Measurements from ENCODE around the gene PELO. TPM values are rescaled to one million over a fixed set of nuclear protein-coding genes. Genes with fewer than 3 reads are reported as not detected.

Gene PELO
- polyA plus RNA-seq, 2 of the 4 experiments (the other 2 are of a cell fraction) = 15.6 to 20.1 TPM

- H3K27ac ChIP-seq = no peak overlapping the region
- H3K4me1 ChIP-seq = peaks cover 7% of the 10 kb centered on the region; the same call in 2 of the 3 replicates
- 38% methylated on average over 1 of the region's 1 CpG for WGBS (ENCODE audit: missing lambda C conversion rate)
- ChIA-PET POLR2A (no interaction called here), CTCF (interaction anchor here (1.1 to 1.6 kb wide), 2 partner anchors 9 to 137 kb away, joined by 3 to 4 read pairs; partner anchors contain the start of genes ITGA1 and PELO)
- DNase-seq (ENCODE audit: low read depth in 1 of 2, low spot score in 1 of 2) = no peak
- no peak overlapping the region for H3K4me3 ChIP-seq
- H3K4me2 ChIP-seq = no peak overlapping the region
- FAIRE-seq = no peak
- ATAC-seq = no peak
- no peak for TF ChIP-seq CBX8 (IDR thresholded peaks at IDR 0.05)
- TF ChIP-seq MAFK (IDR thresholded peaks at IDR 0.05; ENCODE audit: partially characterized antibody) = no peak
- no peak for TF ChIP-seq CEBPB (IDR thresholded peaks at IDR 0.05)
- TF ChIP-seq RARB (CRISPR knock-in tag; IDR thresholded peaks at IDR 0.05) = no peak
- TF ChIP-seq, protein P1, sequence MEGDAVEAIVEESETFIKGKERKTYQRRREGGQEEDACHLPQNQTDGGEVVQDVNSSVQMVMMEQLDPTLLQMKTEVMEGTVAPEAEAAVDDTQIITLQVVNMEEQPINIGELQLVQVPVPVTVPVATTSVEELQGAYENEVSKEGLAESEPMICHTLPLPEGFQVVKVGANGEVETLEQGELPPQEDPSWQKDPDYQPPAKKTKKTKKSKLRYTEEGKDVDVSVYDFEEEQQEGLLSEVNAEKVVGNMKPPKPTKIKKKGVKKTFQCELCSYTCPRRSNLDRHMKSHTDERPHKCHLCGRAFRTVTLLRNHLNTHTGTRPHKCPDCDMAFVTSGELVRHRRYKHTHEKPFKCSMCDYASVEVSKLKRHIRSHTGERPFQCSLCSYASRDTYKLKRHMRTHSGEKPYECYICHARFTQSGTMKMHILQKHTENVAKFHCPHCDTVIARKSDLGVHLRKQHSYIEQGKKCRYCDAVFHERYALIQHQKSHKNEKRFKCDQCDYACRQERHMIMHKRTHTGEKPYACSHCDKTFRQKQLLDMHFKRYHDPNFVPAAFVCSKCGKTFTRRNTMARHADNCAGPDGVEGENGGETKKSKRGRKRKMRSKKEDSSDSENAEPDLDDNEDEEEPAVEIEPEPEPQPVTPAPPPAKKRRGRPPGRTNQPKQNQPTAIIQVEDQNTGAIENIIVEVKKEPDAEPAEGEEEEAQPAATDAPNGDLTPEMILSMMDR (IDR thresholded peaks at IDR 0.05) = no peak
- TF ChIP-seq RAD21 (conservative IDR thresholded peaks at IDR 0.05 in 1 of 2, IDR thresholded peaks at IDR 0.05 in 1 of 2) = no peak
- TF ChIP-seq ZFP36 (IDR thresholded peaks at IDR 0.05; ENCODE audit: borderline replicate concordance, partially characterized antibody) = no peak
- TF ChIP-seq SREBF2 (IDR thresholded peaks at IDR 0.05) = no peak
- TF ChIP-seq NR3C1 (IDR thresholded peaks at IDR 0.05) = no peak
- TF ChIP-seq POLR2A (IDR thresholded peaks at IDR 0.05; ENCODE audit: low read length) = no peak
- TF ChIP-seq TP53 (CRISPR knock-in tag; IDR thresholded peaks at IDR 0.05) = no peak
- TF ChIP-seq HES2 (IDR thresholded peaks at IDR 0.05) = no peak
- no peak for TF ChIP-seq HOXB13 (CRISPR knock-in tag; IDR thresholded peaks at IDR 0.05; ENCODE audit: low read depth)
- TF ChIP-seq HEYL (CRISPR knock-in tag; IDR thresholded peaks at IDR 0.05) = no peak
- no peak for TF ChIP-seq FOXS1 (CRISPR knock-in tag; IDR thresholded peaks at IDR 0.05)
- H3K9me3 ChIP-seq = no peaks in the 10 kb centered on the region
Measured at GRCh38 chr5:52778781-52779180, 8.9 kb upstream of the PELO start.

GRCh38 chr5:52779213-52779612, 8.5 kb upstream of the PELO start:
- Histone ChIP-seq H3K4me2 (no peak overlapping the region), H3K9me3 (no peaks in the 10 kb centered on the region), H3K4me3 (no peak overlapping the region), H3K27ac (no peak overlapping the region), H3K4me1 (peaks cover 12% of the 10 kb centered on the region; the same call in 2 of the 3 replicates)
- FAIRE-seq = no peak
- CTCF ChIA-PET = interaction anchor here (1.1 to 1.6 kb wide), 2 partner anchors 9 to 136 kb away, joined by 3 to 4 read pairs; partner anchors contain the start of genes ITGA1 and PELO
- ATAC-seq = no peak
- TF ChIP-seq HMGXB4 (CRISPR knock-in tag; IDR thresholded peaks at IDR 0.05; ENCODE audit: borderline replicate concordance) (no peak), ZNF302 (CRISPR knock-in tag; IDR thresholded peaks at IDR 0.05) (no peak), SMC3 (IDR thresholded peaks at IDR 0.05) (no peak)
- POLR2A ChIA-PET = no interaction called here
- DNase-seq (ENCODE audit: low read depth in 1 of 2, low spot score in 1 of 2) = no peak

GRCh38 chr5:52783226-52783959, 4.3 kb upstream of the PELO start:
- DNase-seq (ENCODE audit: low read depth in 1 of 2, low spot score in 1 of 2) (no peak), ATAC-seq (no peak)

More at GRCh38 chr5:52783226-52783959, 4.3 kb upstream of the PELO start:
- POLR2A ChIA-PET = no interaction called here
- H3K27ac ChIP-seq = no peak overlapping the region
- H3K4me3 ChIP-seq = no peak overlapping the region
- TF ChIP-seq POLR2A (IDR thresholded peaks at IDR 0.05; ENCODE audit: low read length) = no peak
- peak; percentile 10; a peak in 1 of 4 replicates for TF ChIP-seq CEBPB (IDR thresholded peaks at IDR 0.05)
- no peak for TF ChIP-seq EP300 (IDR thresholded peaks at IDR 0.05)
- FAIRE-seq = no peak
- CTCF ChIA-PET = no interaction called here
- no peaks in the 10 kb centered on the region for H3K9me3 ChIP-seq
- WGBS (ENCODE audit: missing lambda C conversion rate) = 40% methylated on average over 2 of the region's 2 CpGs
- peak overlapping the region; percentile 4; the same call in 2 of the 3 replicates for H3K4me2 ChIP-seq
- peaks cover 25% of the 10 kb centered on the region for H3K4me1 ChIP-seq
